ENCODE results near the gene CNEP1R1. TPM values are rescaled to one million over a fixed set of nuclear protein-coding genes. Genes with fewer than 3 reads are reported as not detected.

CNEP1R1 gene, protein sequence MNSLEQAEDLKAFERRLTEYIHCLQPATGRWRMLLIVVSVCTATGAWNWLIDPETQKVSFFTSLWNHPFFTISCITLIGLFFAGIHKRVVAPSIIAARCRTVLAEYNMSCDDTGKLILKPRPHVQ
- total RNA-seq: 10 to 100 TPM; 28.2 to 30.9 TPM

- H3K4me1 Mint-ChIP-seq (ENCODE audit: low read depth): peaks cover 22% of the 10 kb centered on the region
- H3K27me3 Mint-ChIP-seq (ENCODE audit: low read depth): no peaks in the 10 kb centered on the region
- H3K9me3 Mint-ChIP-seq: no peaks in the 10 kb centered on the region
- intact Hi-C loops (cut with micrococcal nuclease): loop anchor here (1.0 to 10.0 kb wide), 13 partner anchors 42 to 1410 kb away; partner anchors contain the start of genes BRD7, N4BP1 and ZNF423
- CTCF ChIA-PET: interaction anchor here (0.6 to 6.3 kb wide), 52 partner anchors 9 to 781 kb away, joined by 3 to 117 read pairs (median 4); partner anchors contain the start of genes BRD7 and HEATR3
- H3K36me3 Mint-ChIP-seq (ENCODE audit: low read depth): peaks cover 2% of the 10 kb centered on the region
- peak within 1 kb of the TSS; percentile 91 for H3K4me3 Mint-ChIP-seq
- DNase-seq: peak; percentile 94
- peak within 1 kb of the TSS; percentile 82 for H3K27ac Mint-ChIP-seq
These were observed at the start of gene CNEP1R1 for GRCh38 chr16:50024684-50025536. CNEP1R1 (plus strand) TSS chr16:50025225; CDS start chr16:50025316, 91 bp downstream.

DNA sequence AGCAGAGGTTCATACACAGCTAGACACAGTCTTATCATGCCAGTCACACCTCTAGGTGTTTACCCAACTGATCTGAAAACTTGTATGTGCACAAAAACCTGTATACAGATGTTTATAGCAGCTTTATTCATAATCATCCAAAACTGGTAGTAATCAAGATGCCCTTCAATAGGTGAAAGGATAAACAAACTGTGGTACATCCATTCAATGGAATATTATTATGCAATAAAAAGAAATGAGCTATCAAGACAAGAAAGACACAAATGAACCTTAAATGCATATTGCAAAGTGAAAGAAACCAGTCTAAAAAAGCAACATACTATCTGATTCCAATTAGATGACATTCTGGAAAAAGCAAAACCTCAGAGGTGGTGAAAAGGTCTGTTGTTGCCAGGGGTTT lies 47.6 kb upstream of the CNEP1R1 start:
- Mint-ChIP-seq H3K27me3 (ENCODE audit: low read depth) (no peaks in the 10 kb centered on the region), H3K4me3 (no peak overlapping the region), H3K36me3 (ENCODE audit: low read depth) (no peaks in the 10 kb centered on the region), H3K9me3 (no peaks in the 10 kb centered on the region), H3K4me1 (ENCODE audit: low read depth) (no peaks in the 10 kb centered on the region), H3K27ac (no peak overlapping the region)
- DNase-seq: no peak
- CTCF ChIA-PET: no interaction called here
- intact Hi-C loops (cut with micrococcal nuclease): no loop called here

DNA sequence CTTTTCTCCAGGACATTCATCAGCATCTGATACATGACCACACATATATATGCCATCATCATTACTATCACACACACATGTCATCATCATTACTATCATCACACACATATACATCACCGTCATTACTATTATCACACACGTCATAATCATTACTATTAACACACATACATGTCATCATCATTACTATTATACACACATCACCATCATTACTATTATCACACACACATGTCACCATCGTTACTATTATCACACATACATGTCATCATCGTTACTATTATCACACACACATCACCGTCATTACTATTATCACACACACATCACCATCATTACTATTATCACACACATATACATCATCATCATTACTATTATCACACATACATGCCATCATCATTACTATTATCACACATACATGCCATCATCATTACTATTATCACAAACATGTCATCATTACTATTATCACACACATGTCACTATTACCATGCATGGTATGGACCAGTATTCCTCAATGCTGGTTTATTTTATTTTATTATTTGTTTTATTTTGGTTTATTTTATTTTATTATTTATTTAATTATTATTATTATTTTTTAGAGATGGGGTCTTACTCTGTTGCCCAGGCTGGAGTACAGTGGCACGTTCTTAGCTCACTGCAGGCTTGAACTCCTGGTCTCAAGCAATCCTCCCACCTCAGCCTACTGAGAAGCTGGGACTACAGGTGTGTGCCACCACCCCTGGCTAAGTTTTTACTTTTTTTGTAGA lies 46.3 kb upstream of the CNEP1R1 start:
- no peak for DNase-seq
- no peaks in the 10 kb centered on the region for H3K9me3 Mint-ChIP-seq
- H3K27ac Mint-ChIP-seq: no peak overlapping the region
- H3K27me3 Mint-ChIP-seq (ENCODE audit: low read depth): no peaks in the 10 kb centered on the region
- no peaks in the 10 kb centered on the region for H3K36me3 Mint-ChIP-seq (ENCODE audit: low read depth)
- CTCF ChIA-PET: no interaction called here
- no peaks in the 10 kb centered on the region for H3K4me1 Mint-ChIP-seq (ENCODE audit: low read depth)
- intact Hi-C loops (cut with micrococcal nuclease): no loop called here
- no peak overlapping the region for H3K4me3 Mint-ChIP-seq

GRCh38 chr16:49980166-49980565 lies 44.9 kb upstream of the CNEP1R1 start:
- Mint-ChIP-seq H3K27ac (no peak overlapping the region), H3K27me3 (ENCODE audit: low read depth) (no peaks in the 10 kb centered on the region), H3K4me1 (ENCODE audit: low read depth) (no peaks in the 10 kb centered on the region), H3K9me3 (no peaks in the 10 kb centered on the region), H3K36me3 (ENCODE audit: low read depth) (no peaks in the 10 kb centered on the region), H3K4me3 (no peak overlapping the region)
- intact Hi-C loops (cut with micrococcal nuclease): no loop called here
- DNase-seq: no peak
- CTCF ChIA-PET: interaction anchor here (1.0 kb wide), 1 partner anchor 44 kb away, joined by 4 read pairs; no protein-coding TSS in a partner anchor

DNA sequence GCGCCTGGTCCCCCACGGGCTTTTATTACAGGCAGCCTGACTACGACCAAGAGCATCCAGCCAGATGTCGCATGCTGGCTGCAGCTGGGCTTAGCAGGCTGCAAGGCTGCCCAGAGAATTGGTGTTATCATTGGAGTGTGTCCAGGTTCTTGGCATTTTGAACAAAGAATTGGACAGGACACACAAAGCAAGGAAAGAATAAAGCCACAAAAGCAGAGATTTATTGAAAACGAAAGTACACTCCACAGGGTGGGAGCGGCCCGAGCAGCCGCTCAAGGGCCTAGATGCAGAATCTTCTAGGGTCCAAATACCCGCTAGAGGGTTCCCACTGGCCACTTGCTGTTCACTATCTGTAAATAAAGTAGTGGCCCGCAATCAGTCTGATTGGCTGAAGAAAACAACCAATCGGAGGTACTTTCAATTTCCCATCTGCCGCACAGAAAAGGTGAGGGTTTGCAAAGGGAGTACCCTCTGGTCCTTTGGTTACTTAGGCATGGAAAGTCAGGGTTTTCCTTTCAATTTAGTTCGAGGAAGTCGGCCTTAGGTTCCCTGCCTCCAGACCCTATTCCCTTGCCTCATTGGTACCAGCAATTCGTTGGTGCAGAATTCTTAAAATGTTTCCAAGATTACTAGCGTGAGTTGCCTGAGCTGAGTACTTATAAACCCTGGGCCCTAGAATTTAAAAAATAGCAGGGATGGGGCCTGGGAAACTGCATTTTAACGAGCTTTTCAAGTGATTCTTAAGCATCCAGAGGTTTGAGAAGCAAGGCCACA lies 38.5 kb upstream of the CNEP1R1 start:
- Mint-ChIP-seq H3K36me3 (ENCODE audit: low read depth) (no peaks in the 10 kb centered on the region), H3K4me3 (no peak overlapping the region), H3K27me3 (ENCODE audit: low read depth) (no peaks in the 10 kb centered on the region), H3K9me3 (no peaks in the 10 kb centered on the region), H3K4me1 (ENCODE audit: low read depth) (no peaks in the 10 kb centered on the region), H3K27ac (no peak overlapping the region)
- no peak for DNase-seq
- CTCF ChIA-PET: no interaction called here
- intact Hi-C loops (cut with micrococcal nuclease): no loop called here

DNA sequence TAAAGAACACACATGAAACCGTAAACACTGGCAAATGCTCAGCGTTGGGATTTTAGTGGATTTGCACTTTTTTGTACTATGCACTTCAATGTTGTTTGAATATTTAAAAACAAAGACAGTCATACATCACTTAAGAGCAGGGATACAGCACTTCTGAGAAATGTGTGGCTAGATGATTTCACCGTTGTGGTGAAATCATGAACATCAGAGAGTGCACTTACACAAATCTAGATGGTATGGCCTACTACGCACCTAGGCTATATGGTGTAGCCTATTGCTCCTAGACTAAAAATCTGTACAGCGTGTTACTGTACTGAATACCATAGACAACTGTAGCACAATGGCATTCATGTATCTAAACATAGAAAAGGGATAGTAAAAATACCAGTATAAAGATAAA lies 37.6 kb upstream of the CNEP1R1 start:
- intact Hi-C loops (cut with micrococcal nuclease): no loop called here
- no peak overlapping the region for H3K4me3 Mint-ChIP-seq

GRCh38 chr16:49992825-49993224 lies 32.2 kb upstream of the CNEP1R1 start:
- Mint-ChIP-seq H3K36me3 (ENCODE audit: low read depth) (no peaks in the 10 kb centered on the region), H3K27me3 (ENCODE audit: low read depth) (peaks cover 3% of the 10 kb centered on the region), H3K4me1 (ENCODE audit: low read depth) (no peaks in the 10 kb centered on the region), H3K4me3 (no peak overlapping the region), H3K27ac (no peak overlapping the region), H3K9me3 (no peaks in the 10 kb centered on the region)
- CTCF ChIA-PET: no interaction called here
- intact Hi-C loops (cut with micrococcal nuclease): no loop called here
- no peak for DNase-seq

More for the DNA sequence above, 37.6 kb upstream of the CNEP1R1 start:
- CTCF ChIA-PET: no interaction called here
- H3K9me3 Mint-ChIP-seq: no peaks in the 10 kb centered on the region
- no peaks in the 10 kb centered on the region for H3K27me3 Mint-ChIP-seq (ENCODE audit: low read depth)
- no peak overlapping the region for H3K27ac Mint-ChIP-seq
- no peaks in the 10 kb centered on the region for H3K36me3 Mint-ChIP-seq (ENCODE audit: low read depth)
- no peak for DNase-seq
- no peaks in the 10 kb centered on the region for H3K4me1 Mint-ChIP-seq (ENCODE audit: low read depth)

GRCh38 chr16:49993579-49993978 lies 31.4 kb upstream of the CNEP1R1 start:
- Mint-ChIP-seq H3K27ac (no peak overlapping the region), H3K9me3 (no peaks in the 10 kb centered on the region), H3K27me3 (ENCODE audit: low read depth) (peaks cover 3% of the 10 kb centered on the region), H3K4me1 (ENCODE audit: low read depth) (no peaks in the 10 kb centered on the region), H3K4me3 (no peak overlapping the region), H3K36me3 (ENCODE audit: low read depth) (no peaks in the 10 kb centered on the region)
- intact Hi-C loops (cut with micrococcal nuclease): no loop called here
- no peak for DNase-seq
- CTCF ChIA-PET: no interaction called here

DNA sequence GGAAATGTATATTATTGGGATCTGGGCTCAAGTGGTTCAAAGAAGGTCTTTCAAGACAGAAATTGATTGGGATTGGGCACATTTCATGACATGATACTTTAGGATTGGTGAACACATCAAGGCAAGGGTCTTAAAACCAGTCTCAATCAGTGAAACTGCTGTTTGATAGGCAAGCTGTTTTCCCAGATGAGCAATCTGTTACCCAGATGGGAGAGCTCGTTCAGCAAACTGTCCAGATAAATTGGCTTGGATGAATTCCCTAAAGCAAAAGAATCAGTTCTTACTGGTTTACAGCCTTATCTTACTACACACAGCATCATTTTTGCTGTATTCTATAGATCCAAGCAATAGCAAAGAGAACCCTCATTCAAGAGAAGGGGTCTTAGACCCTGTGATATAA lies 31.0 kb upstream of the CNEP1R1 start:
- intact Hi-C loops (cut with micrococcal nuclease): no loop called here
- H3K27me3 Mint-ChIP-seq (ENCODE audit: low read depth): peaks cover 3% of the 10 kb centered on the region
- H3K36me3 Mint-ChIP-seq (ENCODE audit: low read depth): no peaks in the 10 kb centered on the region
- H3K9me3 Mint-ChIP-seq: no peaks in the 10 kb centered on the region
- no peaks in the 10 kb centered on the region for H3K4me1 Mint-ChIP-seq (ENCODE audit: low read depth)
- no peak for DNase-seq
- no peak overlapping the region for H3K4me3 Mint-ChIP-seq
- CTCF ChIA-PET: no interaction called here
- no peak overlapping the region for H3K27ac Mint-ChIP-seq

- H3K27ac Mint-ChIP-seq: no peak overlapping the region
- CTCF ChIA-PET: no interaction called here
- no peaks in the 10 kb centered on the region for H3K9me3 Mint-ChIP-seq
- no peaks in the 10 kb centered on the region for H3K4me1 Mint-ChIP-seq (ENCODE audit: low read depth)
- intact Hi-C loops (cut with micrococcal nuclease): no loop called here
- H3K27me3 Mint-ChIP-seq (ENCODE audit: low read depth): peaks cover 3% of the 10 kb centered on the region
- no peak for DNase-seq
- no peak overlapping the region for H3K4me3 Mint-ChIP-seq
- H3K36me3 Mint-ChIP-seq (ENCODE audit: low read depth): no peaks in the 10 kb centered on the region
These were observed 29.3 kb upstream of the CNEP1R1 start for GRCh38 chr16:49995720-49996119.

- Mint-ChIP-seq H3K27me3 (ENCODE audit: low read depth) (peaks cover 6% of the 10 kb centered on the region), H3K4me3 (no peak overlapping the region), H3K36me3 (ENCODE audit: low read depth) (no peaks in the 10 kb centered on the region), H3K9me3 (no peaks in the 10 kb centered on the region), H3K4me1 (ENCODE audit: low read depth) (no peaks in the 10 kb centered on the region), H3K27ac (no peak overlapping the region)
- CTCF ChIA-PET: no interaction called here
- intact Hi-C loops (cut with micrococcal nuclease): no loop called here
- DNase-seq: no peak
These were observed 27.2 kb upstream of the CNEP1R1 start for GRCh38 chr16:49997721-49998251.

DNA sequence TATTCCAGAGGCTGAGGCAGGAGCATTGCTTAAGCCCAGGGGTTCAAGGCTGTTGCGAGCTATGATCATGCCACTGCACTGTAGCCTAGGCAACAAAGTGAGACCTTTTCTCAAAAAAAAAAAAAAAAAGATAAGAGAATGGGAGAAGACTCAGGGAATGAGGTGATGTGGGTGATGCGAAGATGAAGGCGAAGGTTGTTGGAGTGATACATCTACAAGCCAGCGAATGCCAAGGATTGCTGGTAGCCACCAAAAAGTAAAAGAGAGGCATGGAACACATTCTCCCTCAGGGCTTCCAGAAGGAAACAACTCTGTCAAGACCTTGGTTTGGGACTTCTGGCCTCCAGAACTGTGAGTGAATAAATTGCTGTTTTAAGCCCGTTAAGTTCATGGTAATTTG lies 26.0 kb upstream of the CNEP1R1 start:
- CTCF ChIA-PET: no interaction called here
- peaks cover 7% of the 10 kb centered on the region for H3K27me3 Mint-ChIP-seq (ENCODE audit: low read depth)
- no peaks in the 10 kb centered on the region for H3K36me3 Mint-ChIP-seq (ENCODE audit: low read depth)
- H3K4me1 Mint-ChIP-seq (ENCODE audit: low read depth): no peaks in the 10 kb centered on the region
- no peak overlapping the region for H3K4me3 Mint-ChIP-seq
- H3K9me3 Mint-ChIP-seq: no peaks in the 10 kb centered on the region
- DNase-seq: no peak
- H3K27ac Mint-ChIP-seq: no peak overlapping the region
- intact Hi-C loops (cut with micrococcal nuclease): no loop called here
